Tibial nerve (tissue), 4 donors: Measurements from ENCODE around the gene MEX3C. TPM values are rescaled to one million over a fixed set of nuclear protein-coding genes. Genes with fewer than 3 reads are reported as not detected.
A peak's percentile ranks its signal among the peaks of the same experiment; 100 is the strongest.

Experiments used
- DNase-seq, 2 donors: peaks; one replicate each; pipeline ENCODE4 v3.0.0-alpha.2; 2019; ENCODE audit warnings: low spot score in 2 of 2
- H3K27ac ChIP-seq, 4 donors: fragments of 200-600 bp; sonication (generic) in 3 of 4; one replicate each; pipeline ENCODE4 v1.5.1; 2017 to 2019; ENCODE audit warnings: mild to moderate bottlenecking in 1 of 4
- H3K27me3 ChIP-seq, 2 donors: fragments of 200-600 bp; sonication (generic) in 1 of 2; one replicate each; pipeline versions ENCODE4 v1.5.1 to v1.6.0; 2017 to 2019
- H3K36me3 ChIP-seq, 3 donors: fragments of 200-600 bp; sonication (generic); one replicate each; pipeline ENCODE4 v1.5.1; 2018 to 2019
- H3K4me1 ChIP-seq, 4 donors: fragments of 200-600 bp; sonication (generic) in 3 of 4; one replicate each; pipeline ENCODE4 v1.5.1; 2017 to 2019
- H3K4me3 ChIP-seq, 4 donors: fragments of 200-600 bp; sonication (generic) in 3 of 4; one replicate each; pipeline ENCODE4 v1.5.1; 2017 to 2019; ENCODE audit warnings: mild to moderate bottlenecking in 1 of 4, moderate library complexity in 1 of 4
- H3K9me3 ChIP-seq, 4 donors: fragments of 200-600 bp; sonication (generic) in 3 of 4; one replicate each; pipeline ENCODE4 v1.5.1; 2017 to 2019
- EP300 ChIP-seq, 2 donors: sonication (generic); formaldehyde crosslinking; IDR thresholded peaks; one replicate each; pipeline ENCODE4 v1.6.1; 2017; ENCODE audit warnings: antibody characterized with exemption in 2 of 2, mild to moderate bottlenecking in 1 of 2
- POLR2A ChIP-seq, 2 donors: fragments of 450-650 bp; IDR thresholded peaks; one replicate each; pipeline ENCODE4 v1.6.1; 2017; ENCODE audit warnings: antibody characterized with exemption in 2 of 2, mild to moderate bottlenecking in 2 of 2, moderate library complexity in 2 of 2
- WGBS, 2 donors: methylation state at CpG; one replicate each; pipeline ENCODE4 v1.1.5; 2018; 5-methylcytosine and 5-hydroxymethylcytosine counted together
- total RNA-seq, 4 donors: library from RNA; depleted of rRNA; stranded (reverse); fragments of >200 nt; gene quantifications; one replicate each; pipeline ENCODE4 v1.1.0, GENCODE V29; 2016
- TF ChIP-seq, protein P1 (sequence below), 5 experiments: fragments of 200-600 bp in 3 of 5; fragments of 450-650 bp in 2 of 5; sonication (generic) in 3 of 5; IDR thresholded peaks; one replicate each; pipeline ENCODE4 v1.5.1; 2016 to 2019; ENCODE audit warnings: antibody characterized with exemption in 5 of 5, mild to moderate bottlenecking in 3 of 5, moderate library complexity in 2 of 5

MEX3C gene
- total RNA-seq, 4 donors from 2014 or later = 24.0 to 32.8 (median 28.5) TPM

DNA sequence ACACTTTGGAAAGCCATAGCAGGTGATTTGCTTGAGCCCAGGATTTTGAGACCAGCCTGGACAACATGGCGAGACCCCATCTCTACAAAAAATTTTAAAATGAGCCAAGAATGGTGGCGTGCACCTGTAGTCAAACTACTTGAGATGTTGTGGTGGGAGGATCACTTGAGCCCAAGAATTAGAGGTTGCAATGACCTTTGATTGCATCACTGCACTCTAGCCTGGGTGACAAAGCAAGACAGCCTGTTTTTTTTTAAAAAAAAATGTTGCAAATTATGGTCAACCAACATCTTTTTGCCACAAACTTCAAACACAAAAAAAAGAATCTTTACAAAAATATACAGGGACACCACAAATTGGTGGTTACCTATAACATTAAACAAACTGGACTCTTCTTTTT, 40.3 kb downstream of the MEX3C start:
- Histone ChIP-seq H3K36me3 (no peaks in the 10 kb centered on the region), H3K27ac (no peak overlapping the region), H3K4me1 (no peaks in the 10 kb centered on the region), H3K4me3 (no peak overlapping the region), H3K27me3 (no peaks in the 10 kb centered on the region), H3K9me3 (no peaks in the 10 kb centered on the region)
- WGBS, 2 donors = 100% methylated on average over 2 of the region's 2 CpGs
- DNase-seq = no peak
- TF ChIP-seq POLR2A (IDR thresholded peaks at IDR 0.05) (no peak), EP300 (IDR thresholded peaks at IDR 0.05) (no peak)
- TF ChIP-seq, protein P1, sequence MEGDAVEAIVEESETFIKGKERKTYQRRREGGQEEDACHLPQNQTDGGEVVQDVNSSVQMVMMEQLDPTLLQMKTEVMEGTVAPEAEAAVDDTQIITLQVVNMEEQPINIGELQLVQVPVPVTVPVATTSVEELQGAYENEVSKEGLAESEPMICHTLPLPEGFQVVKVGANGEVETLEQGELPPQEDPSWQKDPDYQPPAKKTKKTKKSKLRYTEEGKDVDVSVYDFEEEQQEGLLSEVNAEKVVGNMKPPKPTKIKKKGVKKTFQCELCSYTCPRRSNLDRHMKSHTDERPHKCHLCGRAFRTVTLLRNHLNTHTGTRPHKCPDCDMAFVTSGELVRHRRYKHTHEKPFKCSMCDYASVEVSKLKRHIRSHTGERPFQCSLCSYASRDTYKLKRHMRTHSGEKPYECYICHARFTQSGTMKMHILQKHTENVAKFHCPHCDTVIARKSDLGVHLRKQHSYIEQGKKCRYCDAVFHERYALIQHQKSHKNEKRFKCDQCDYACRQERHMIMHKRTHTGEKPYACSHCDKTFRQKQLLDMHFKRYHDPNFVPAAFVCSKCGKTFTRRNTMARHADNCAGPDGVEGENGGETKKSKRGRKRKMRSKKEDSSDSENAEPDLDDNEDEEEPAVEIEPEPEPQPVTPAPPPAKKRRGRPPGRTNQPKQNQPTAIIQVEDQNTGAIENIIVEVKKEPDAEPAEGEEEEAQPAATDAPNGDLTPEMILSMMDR (IDR thresholded peaks at IDR 0.05) = no peak

DNA sequence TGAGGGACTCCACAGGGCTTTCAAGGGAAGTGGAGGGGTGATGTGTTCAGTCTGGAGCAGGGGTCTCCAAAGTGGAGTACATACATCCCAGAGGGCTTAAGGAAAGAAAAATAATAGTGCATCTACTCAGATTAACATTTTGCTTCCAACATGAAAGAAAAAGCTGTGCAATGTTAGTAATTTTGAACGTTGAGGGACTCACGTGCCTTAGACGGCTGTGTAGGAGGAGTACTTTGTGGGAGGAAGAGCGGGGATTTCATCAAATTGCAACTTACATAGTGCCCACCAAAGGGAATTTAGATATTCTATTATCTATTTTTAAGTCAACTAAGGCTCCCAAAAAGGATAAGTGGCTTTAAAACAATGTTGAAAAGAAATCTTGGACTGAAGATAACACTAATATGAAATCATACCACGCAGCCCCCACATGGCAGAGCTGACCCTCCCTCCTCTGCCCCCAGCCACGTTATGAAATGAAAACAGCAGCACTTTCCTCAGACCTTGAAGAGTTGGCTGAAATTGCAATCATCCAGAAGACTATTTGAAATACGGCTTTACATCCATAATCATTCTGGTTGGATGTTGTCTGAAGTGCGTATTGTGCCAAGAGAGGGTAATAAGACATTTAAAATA, 42.9 kb downstream of the MEX3C start:
- H3K27ac ChIP-seq = peak overlapping the region in 1 of 4 donors; percentile 73
- H3K36me3 ChIP-seq = no peaks in the 10 kb centered on the region
- no peak overlapping the region for H3K4me3 ChIP-seq
- 47 to 50% methylated on average over 8 of the region's 8 CpGs for WGBS, 2 donors
- H3K27me3 ChIP-seq = no peaks in the 10 kb centered on the region
- DNase-seq = no peak
- H3K4me1 ChIP-seq = no peaks in the 10 kb centered on the region
- TF ChIP-seq, protein P1 (IDR thresholded peaks at IDR 0.05) = no peak
- TF ChIP-seq EP300 (IDR thresholded peaks at IDR 0.05) (no peak), POLR2A (IDR thresholded peaks at IDR 0.05) (no peak)
- peaks cover 0 to 9% (median 0%) of the 10 kb centered on the region in 4 donors for H3K9me3 ChIP-seq

DNA sequence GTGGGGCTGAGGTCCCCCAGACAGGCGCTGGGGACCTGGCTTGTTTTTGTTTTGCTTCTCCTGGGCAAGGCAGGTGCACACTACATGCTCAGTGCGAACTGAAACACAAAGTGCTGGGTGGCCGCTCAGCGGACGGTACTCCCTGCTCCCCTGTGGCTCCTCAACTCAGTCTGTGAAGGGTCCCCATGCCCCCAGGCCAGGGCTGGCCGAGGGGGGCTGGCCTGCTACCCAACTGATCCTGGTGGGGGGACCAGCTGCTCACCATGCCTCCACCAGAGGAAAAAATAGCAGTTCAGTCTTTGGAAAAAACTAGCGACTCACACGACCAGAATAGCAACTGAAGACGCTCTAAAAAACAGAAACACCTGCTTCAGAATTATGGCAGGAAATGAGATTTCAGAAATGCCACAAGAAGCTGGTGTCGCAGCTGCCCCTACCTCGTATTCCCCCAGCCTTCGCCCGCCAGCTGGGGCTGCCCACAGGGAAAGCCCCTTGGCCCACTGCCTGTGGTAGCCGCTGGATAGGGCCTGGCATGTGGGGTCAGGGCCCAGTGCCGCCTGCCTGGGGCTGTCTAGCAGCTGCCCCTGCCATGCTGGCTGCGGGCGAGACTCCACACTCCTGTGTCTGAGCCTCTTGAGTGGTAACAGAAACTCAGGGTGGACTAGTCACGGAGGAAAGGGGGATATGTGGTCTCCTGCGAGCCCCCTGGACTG, 43.7 kb downstream of the MEX3C start:
- Histone ChIP-seq H3K36me3 (no peaks in the 10 kb centered on the region), H3K4me1 (no peaks in the 10 kb centered on the region), H3K4me3 (peak overlapping the region in 1 of 4 donors; percentile 32), H3K27me3 (no peaks in the 10 kb centered on the region), H3K27ac (peak overlapping the region in 1 of 4 donors; percentile 73), H3K9me3 (peaks cover 0 to 9% (median 0%) of the 10 kb centered on the region in 4 donors)
- TF ChIP-seq POLR2A (IDR thresholded peaks at IDR 0.05) (no peak), EP300 (IDR thresholded peaks at IDR 0.05) (no peak)
- TF ChIP-seq, protein P1 (IDR thresholded peaks at IDR 0.05) = no peak
- 47 to 55% methylated on average over 18 to 19 of the region's 19 CpGs for WGBS, 2 donors
- no peak for DNase-seq

DNA sequence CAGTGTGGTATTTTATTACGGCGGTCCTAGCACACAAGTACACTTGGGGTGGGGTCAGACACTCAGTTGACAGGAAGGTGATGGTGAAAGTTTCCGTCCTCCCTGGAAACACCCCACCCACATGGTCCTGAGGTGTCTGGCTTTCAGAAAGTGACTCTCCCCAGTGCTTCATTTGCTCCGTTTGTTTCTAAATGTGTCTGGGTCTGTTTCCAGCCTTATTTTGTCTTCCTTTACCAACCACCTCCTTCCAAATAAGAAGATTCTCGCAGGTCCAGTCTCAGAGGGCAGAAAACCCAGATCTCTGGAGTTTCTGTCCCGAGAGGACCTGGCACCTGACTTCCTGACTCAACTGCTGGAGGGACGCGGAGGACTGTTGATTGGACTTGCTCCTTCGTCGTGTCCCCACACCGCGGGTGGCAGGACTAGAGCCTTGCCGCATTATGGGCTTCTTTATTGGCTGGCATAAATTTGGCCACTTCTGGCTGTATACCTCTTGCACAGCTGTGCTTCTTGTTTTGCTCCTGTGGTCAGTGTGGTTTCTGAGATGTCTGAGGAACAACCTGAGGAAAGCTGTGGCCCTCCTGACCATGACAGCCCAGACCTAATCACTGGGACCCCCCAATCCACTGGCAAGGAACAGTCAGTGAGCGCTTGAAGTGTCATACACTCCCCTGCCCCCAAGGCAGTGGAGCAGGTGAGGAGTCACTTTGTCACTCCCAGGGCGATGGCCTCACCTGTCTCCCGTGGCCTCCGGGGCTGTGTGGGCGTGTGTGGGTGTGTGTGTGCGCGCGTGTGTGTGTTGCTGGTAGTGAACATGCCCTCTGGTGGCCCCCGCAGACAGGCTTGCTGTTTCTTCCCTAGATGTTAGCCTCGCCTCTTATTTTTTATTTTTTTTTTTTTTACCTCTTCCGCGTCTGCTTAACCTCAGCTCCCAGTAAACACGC, 45.6 kb downstream of the MEX3C start:
- H3K4me3 ChIP-seq = no peak overlapping the region
- H3K27me3 ChIP-seq = no peaks in the 10 kb centered on the region
- H3K9me3 ChIP-seq = peaks cover 0 to 9% (median 0%) of the 10 kb centered on the region in 4 donors
- DNase-seq = no peak
- TF ChIP-seq POLR2A (IDR thresholded peaks at IDR 0.05) (no peak), EP300 (IDR thresholded peaks at IDR 0.05) (no peak)
- TF ChIP-seq, protein P1 (IDR thresholded peaks at IDR 0.05) = peak in 1 of 5 experiments; percentile 11
- WGBS, 2 donors = 85 to 89% methylated on average over 26 of the region's 26 CpGs
- H3K27ac ChIP-seq = peak overlapping the region in 1 of 4 donors; percentile 4
- no peaks in the 10 kb centered on the region for H3K4me1 ChIP-seq
- no peaks in the 10 kb centered on the region for H3K36me3 ChIP-seq
